ENCODE data around the gene PPP2R2B. TPM values are rescaled to one million over a fixed set of nuclear protein-coding genes. Genes with fewer than 3 reads are reported as not detected.

Gene PPP2R2B
- total RNA-seq, 2 donors from 2014 or later = 0.70 to 2.0 TPM

DNA sequence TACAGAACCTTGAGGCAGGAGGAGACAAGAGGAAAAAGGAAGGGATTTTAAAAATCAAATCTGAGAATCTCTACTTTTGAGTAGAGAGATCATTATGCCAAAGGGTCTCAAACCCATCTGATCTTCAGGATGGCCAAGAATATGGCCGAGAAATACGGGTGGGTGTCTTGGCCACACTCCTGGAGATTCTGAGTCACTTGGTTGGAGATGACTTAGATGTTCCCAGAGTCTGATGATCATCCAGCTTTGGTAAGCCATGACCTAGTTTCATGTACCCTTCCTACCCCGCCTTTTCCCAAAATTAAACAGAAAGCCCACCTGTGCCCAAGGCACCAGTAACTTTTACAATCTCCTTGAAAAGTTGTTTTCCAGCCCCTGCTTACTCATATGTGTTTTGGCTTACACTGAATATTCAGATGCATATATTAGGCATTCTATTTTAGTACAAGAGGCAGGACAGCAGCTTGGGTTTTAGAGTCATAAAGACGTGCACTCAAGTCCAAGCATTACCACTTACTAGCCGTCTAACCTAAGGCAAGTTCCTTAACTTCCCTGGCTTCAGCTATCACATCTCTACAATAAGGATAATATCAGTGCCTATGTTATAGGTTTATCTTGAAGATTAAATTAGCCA is 195.5 kb downstream of the PPP2R2B start:
- H3K9me3 Mint-ChIP-seq = no peaks in the 10 kb centered on the region
- no peak for DNase-seq
- ATAC-seq (replicated peaks in 1 of 2) = peak in 1 of 2 donors; percentile 21
- no peaks in the 10 kb centered on the region for H3K27me3 Mint-ChIP-seq (ENCODE audit: low read depth)
- no peaks in the 10 kb centered on the region for H3K36me3 Mint-ChIP-seq (ENCODE audit: insufficient read depth in 2 of 2)
- H3K27ac Mint-ChIP-seq = no peak overlapping the region
- H3K4me1 Mint-ChIP-seq (ENCODE audit: low read depth) = no peaks in the 10 kb centered on the region
- H3K4me3 Mint-ChIP-seq = no peak overlapping the region

- no peaks in the 10 kb centered on the region for H3K9me3 Mint-ChIP-seq
- ATAC-seq (replicated peaks in 1 of 2) (no peak), DNase-seq (no peak)
- H3K36me3 Mint-ChIP-seq (ENCODE audit: insufficient read depth in 2 of 2) = no peaks in the 10 kb centered on the region
- no peak overlapping the region for H3K4me3 Mint-ChIP-seq
- H3K27me3 Mint-ChIP-seq (ENCODE audit: low read depth) = no peaks in the 10 kb centered on the region
- H3K4me1 Mint-ChIP-seq (ENCODE audit: low read depth) = no peaks in the 10 kb centered on the region
- no peak overlapping the region for H3K27ac Mint-ChIP-seq
Observed at GRCh38 chr5:146681585-146682105, 196.9 kb downstream of the PPP2R2B start.

DNA sequence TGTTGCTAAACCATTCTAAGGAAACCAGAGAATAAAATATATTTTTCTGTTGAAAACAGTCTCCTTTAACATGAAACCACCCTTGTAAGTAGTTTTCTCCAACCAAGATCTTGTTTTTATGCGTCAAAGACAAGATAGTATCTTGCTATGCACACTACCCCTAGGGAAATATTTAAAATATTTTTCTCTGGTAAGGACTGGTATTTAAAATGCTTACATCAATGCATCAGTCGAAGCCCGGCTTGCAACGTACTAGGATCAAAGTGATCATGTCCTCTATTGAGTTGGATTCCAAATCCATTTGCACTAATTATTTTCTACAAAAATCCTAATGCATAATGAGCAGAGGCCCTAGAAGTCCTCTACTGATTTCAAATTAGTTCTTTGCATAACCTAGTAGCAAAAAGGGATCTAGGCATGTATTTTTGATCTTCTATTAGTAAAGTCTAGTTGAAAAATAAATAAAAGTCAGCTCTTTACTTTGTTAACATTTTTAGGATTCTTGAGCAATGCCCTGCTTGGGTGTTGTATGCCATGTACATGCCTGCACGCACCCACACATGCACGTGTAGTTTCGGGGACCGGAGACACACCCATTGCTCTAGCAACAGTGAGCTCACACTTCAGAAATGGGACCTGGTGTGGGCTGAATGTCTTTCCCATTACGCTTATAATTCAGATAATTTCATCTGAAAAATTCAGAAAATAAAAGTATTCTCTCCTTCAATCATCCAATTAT is 197.5 kb downstream of the PPP2R2B start:
- H3K4me3 Mint-ChIP-seq = no peak overlapping the region
- no peaks in the 10 kb centered on the region for H3K27me3 Mint-ChIP-seq (ENCODE audit: low read depth)
- ATAC-seq (replicated peaks in 1 of 2) = no peak
- H3K9me3 Mint-ChIP-seq = no peaks in the 10 kb centered on the region
- no peaks in the 10 kb centered on the region for H3K4me1 Mint-ChIP-seq (ENCODE audit: low read depth)
- no peak for DNase-seq
- H3K27ac Mint-ChIP-seq = no peak overlapping the region
- no peaks in the 10 kb centered on the region for H3K36me3 Mint-ChIP-seq (ENCODE audit: insufficient read depth in 2 of 2)

DNA sequence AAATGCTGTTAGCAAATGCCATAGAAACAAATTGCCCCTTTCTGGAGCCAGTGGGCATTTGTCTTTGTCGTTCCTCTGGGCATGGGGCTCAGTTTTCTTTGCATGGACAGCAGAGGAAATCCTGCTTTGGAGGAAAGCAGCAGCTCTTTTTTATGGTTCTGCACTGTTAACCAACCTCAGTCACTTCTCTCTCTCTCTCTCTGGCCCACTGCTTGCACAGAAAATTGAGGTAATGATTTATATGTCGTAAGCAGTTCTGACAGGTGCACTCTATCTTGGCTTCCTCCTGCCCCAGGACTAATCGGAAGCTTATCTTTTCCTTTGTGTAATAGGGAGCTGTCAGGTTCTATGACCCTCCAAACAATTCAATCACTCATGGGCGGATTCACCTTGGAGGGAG is 202.9 kb downstream of the PPP2R2B start:
- Mint-ChIP-seq H3K36me3 (ENCODE audit: insufficient read depth in 2 of 2) (no peaks in the 10 kb centered on the region), H3K27me3 (ENCODE audit: low read depth) (peaks cover 9% of the 10 kb centered on the region), H3K9me3 (no peaks in the 10 kb centered on the region), H3K4me3 (no peak overlapping the region), H3K27ac (no peak overlapping the region), H3K4me1 (ENCODE audit: low read depth) (no peaks in the 10 kb centered on the region)
- DNase-seq (no peak), ATAC-seq (replicated peaks in 1 of 2) (no peak)

- DNase-seq (no peak), ATAC-seq (replicated peaks in 1 of 2) (no peak)
- no peaks in the 10 kb centered on the region for H3K9me3 Mint-ChIP-seq
- no peak overlapping the region for H3K27ac Mint-ChIP-seq
- H3K36me3 Mint-ChIP-seq (ENCODE audit: insufficient read depth in 2 of 2) = no peaks in the 10 kb centered on the region
- peaks cover 9% of the 10 kb centered on the region for H3K27me3 Mint-ChIP-seq (ENCODE audit: low read depth)
- H3K4me3 Mint-ChIP-seq = no peak overlapping the region
- no peaks in the 10 kb centered on the region for H3K4me1 Mint-ChIP-seq (ENCODE audit: low read depth)
Observed at GRCh38 chr5:146672866-146673265, 205.7 kb downstream of the PPP2R2B start.

DNA sequence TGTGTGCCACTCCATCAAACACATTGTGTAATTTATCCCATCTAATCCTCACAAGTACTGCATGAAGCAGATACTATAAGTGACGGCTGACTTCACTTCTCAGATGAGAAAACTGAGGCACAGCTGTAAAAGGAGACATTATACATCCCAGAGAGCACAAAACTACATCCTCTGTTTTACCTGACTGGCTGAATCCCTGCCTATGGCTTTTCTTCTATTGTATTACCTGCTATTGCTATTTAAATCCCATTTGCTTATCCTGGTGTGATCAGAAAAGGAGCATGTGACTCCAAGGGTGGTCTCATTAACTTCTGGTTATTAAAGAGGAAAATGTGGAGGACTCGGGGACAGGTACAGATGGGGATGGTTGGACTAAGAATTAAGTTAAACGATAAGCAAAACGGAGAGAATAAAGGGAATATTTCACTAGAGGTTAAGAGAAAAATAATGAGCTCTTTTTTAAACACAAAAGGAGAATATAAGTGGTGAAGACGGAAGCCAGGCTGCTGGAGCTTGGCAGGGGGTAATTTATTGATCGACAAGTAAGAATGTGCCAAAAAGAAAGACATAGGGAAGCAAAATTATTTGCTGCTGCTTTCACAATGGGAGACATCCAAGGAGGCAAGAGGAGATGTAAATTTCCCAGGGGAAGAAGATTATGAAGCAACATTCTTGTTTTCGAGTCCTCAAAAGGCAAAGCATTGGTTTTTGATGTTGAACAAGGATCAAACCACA is 206.8 kb downstream of the PPP2R2B start:
- no peaks in the 10 kb centered on the region for H3K36me3 Mint-ChIP-seq (ENCODE audit: insufficient read depth in 2 of 2)
- H3K4me3 Mint-ChIP-seq = no peak overlapping the region
- no peak for ATAC-seq (replicated peaks in 1 of 2)
- no peak for DNase-seq
- no peak overlapping the region for H3K27ac Mint-ChIP-seq
- H3K27me3 Mint-ChIP-seq (ENCODE audit: low read depth) = peaks cover 9% of the 10 kb centered on the region
- no peaks in the 10 kb centered on the region for H3K4me1 Mint-ChIP-seq (ENCODE audit: low read depth)
- H3K9me3 Mint-ChIP-seq = no peaks in the 10 kb centered on the region

DNA sequence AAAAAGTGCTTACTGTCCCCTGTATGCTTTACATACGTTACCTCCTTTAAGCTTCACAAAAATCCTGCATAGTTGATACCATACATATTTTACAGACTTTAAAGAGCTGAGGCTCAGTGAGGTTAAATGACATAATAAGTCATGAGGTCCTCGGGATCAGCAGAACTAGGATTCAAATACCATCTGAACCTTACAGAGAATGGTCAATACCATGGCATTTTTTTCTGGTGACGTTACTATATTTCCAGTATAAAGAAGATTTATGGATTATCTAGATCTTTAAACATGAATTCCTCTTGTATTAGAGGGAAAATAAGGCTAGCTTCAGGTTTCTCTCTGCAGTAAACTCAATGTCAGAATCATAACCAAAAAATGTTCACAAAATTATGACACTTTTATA is 208.9 kb downstream of the PPP2R2B start:
- Mint-ChIP-seq H3K27ac (no peak overlapping the region), H3K36me3 (ENCODE audit: insufficient read depth in 2 of 2) (no peaks in the 10 kb centered on the region)

DNA sequence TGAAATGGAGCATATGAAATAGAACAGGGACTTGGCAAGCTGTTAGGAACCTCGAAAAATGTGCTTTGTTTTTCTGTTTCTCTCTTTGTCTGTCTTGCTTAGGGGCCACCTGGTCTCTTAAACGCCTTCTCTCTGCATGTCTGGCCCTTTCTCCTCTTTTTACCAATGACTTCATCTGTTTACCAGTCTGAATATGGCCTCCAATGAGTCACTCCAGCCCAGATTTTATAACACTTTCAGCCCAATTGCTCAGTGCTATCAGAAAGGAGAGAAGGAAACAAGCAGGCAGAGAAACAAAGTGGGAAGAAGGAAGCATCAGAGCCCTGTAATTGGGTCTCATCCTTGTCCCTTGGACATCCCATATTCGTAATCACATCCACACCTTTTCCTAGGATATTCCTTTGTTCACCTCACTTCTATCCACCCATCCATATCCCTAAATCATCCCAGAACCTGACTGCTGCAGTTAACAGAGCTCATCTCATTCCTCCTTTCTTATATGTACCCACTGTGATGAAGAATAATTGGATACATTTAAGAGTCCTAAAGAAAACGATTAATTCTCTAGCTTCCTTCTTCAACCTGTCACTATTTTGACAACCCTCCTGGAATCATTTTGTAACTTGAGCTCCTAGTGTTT is 210.8 kb downstream of the PPP2R2B start:
- H3K4me1 Mint-ChIP-seq (ENCODE audit: low read depth) = no peaks in the 10 kb centered on the region
- H3K4me3 Mint-ChIP-seq = no peak overlapping the region
- H3K9me3 Mint-ChIP-seq = no peaks in the 10 kb centered on the region
- H3K36me3 Mint-ChIP-seq (ENCODE audit: insufficient read depth in 2 of 2) = no peaks in the 10 kb centered on the region
- H3K27me3 Mint-ChIP-seq (ENCODE audit: low read depth) = peaks cover 9% of the 10 kb centered on the region
- no peak overlapping the region for H3K27ac Mint-ChIP-seq
- ATAC-seq (replicated peaks in 1 of 2) = peak in 1 of 2 donors; percentile 69
- DNase-seq = no peak

More for the DNA sequence above, 208.9 kb downstream of the PPP2R2B start:
- DNase-seq (no peak), ATAC-seq (replicated peaks in 1 of 2) (no peak)
- no peaks in the 10 kb centered on the region for H3K4me1 Mint-ChIP-seq (ENCODE audit: low read depth)
- peaks cover 9% of the 10 kb centered on the region for H3K27me3 Mint-ChIP-seq (ENCODE audit: low read depth)
- H3K4me3 Mint-ChIP-seq = no peak overlapping the region
- no peaks in the 10 kb centered on the region for H3K9me3 Mint-ChIP-seq

GRCh38 chr5:146662229-146662628 is 216.3 kb downstream of the PPP2R2B start:
- peak in 1 of 2 donors; percentile 8 for DNase-seq
- H3K9me3 Mint-ChIP-seq = no peaks in the 10 kb centered on the region

GRCh38 chr5:146660376-146660960 is 218.1 kb downstream of the PPP2R2B start:
- DNase-seq (no peak), ATAC-seq (replicated peaks in 1 of 2) (no peak)
- Mint-ChIP-seq H3K9me3 (no peaks in the 10 kb centered on the region), H3K27me3 (ENCODE audit: low read depth) (no peaks in the 10 kb centered on the region), H3K36me3 (ENCODE audit: insufficient read depth in 2 of 2) (no peaks in the 10 kb centered on the region), H3K27ac (no peak overlapping the region), H3K4me3 (no peak overlapping the region), H3K4me1 (ENCODE audit: low read depth) (no peaks in the 10 kb centered on the region)

More at GRCh38 chr5:146662229-146662628, 216.3 kb downstream of the PPP2R2B start:
- H3K27ac Mint-ChIP-seq = no peak overlapping the region
- H3K27me3 Mint-ChIP-seq (ENCODE audit: low read depth) = no peaks in the 10 kb centered on the region
- no peaks in the 10 kb centered on the region for H3K4me1 Mint-ChIP-seq (ENCODE audit: low read depth)
- no peaks in the 10 kb centered on the region for H3K36me3 Mint-ChIP-seq (ENCODE audit: insufficient read depth in 2 of 2)
- no peak overlapping the region for H3K4me3 Mint-ChIP-seq
- ATAC-seq (replicated peaks in 1 of 2) = no peak

- no peak overlapping the region for H3K27ac Mint-ChIP-seq
- no peaks in the 10 kb centered on the region for H3K27me3 Mint-ChIP-seq (ENCODE audit: low read depth)
Observed at GRCh38 chr5:146659961-146660360, 218.6 kb downstream of the PPP2R2B start.

DNA sequence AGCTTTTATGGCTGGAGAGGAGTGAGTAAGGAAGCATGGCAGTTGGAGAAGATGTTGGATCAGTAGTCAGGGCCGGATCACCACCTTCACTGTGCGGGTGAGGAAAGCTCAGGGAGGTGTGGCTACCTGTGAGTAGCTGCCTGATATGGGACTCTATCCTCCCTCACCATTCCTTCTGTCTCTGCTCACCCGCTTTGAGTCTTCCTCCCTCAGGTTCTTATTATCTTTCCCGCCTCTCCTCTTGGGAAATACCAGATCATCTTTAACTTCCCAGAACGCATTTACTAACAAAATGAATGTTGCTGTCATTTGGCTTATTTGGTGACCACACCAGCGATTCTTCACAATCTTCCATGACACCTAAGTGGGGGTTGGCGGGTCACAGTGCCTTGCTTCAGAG is 221.9 kb downstream of the PPP2R2B start:
- no peaks in the 10 kb centered on the region for H3K36me3 Mint-ChIP-seq (ENCODE audit: insufficient read depth in 2 of 2)
- H3K9me3 Mint-ChIP-seq = no peaks in the 10 kb centered on the region
- ATAC-seq (replicated peaks in 1 of 2) = no peak
- no peak overlapping the region for H3K4me3 Mint-ChIP-seq
- DNase-seq = no peak
- no peak overlapping the region for H3K27ac Mint-ChIP-seq
- H3K27me3 Mint-ChIP-seq (ENCODE audit: low read depth) = no peaks in the 10 kb centered on the region
- H3K4me1 Mint-ChIP-seq (ENCODE audit: low read depth) = no peaks in the 10 kb centered on the region

More at GRCh38 chr5:146659961-146660360, 218.6 kb downstream of the PPP2R2B start:
- no peak for ATAC-seq (replicated peaks in 1 of 2)
- Mint-ChIP-seq H3K9me3 (no peaks in the 10 kb centered on the region), H3K4me3 (no peak overlapping the region), H3K36me3 (ENCODE audit: insufficient read depth in 2 of 2) (no peaks in the 10 kb centered on the region), H3K4me1 (ENCODE audit: low read depth) (no peaks in the 10 kb centered on the region)
- no peak for DNase-seq
